Mesendoderm (in vitro differentiated cells): Measurements from ENCODE around the gene SLC16A1.
"Not testable (repeated sequence)": the region's sequence is repeated elsewhere in the genome, so short reads cannot be mapped to it uniquely, and the experiment has no call there.

ENCODE experiments used
- DNase-seq: peaks from one replicate; pipeline ENCODE4 v3.0.0; 2013
- H2AK5ac ChIP-seq: 2 replicates; pipeline ENCODE4 v1.6.1; 2013; ENCODE audit warnings: low read length, inconsistent platforms
- H2BK120ac ChIP-seq: 2 replicates; pipeline ENCODE4 v1.6.1; 2013; ENCODE audit warnings: low read depth, mild to moderate bottlenecking, low read length, moderate library complexity, mixed read lengths
- H2BK15ac ChIP-seq: replicated peaks from 2 replicates; pipeline ENCODE4 v1.6.1; 2013; ENCODE audit warnings: low read depth, mild to moderate bottlenecking, moderate library complexity
- H2BK5ac ChIP-seq: 2 replicates; pipeline ENCODE4 v1.6.1; 2013; ENCODE audit warnings: low read length, inconsistent platforms
- H3K18ac ChIP-seq: 2 replicates; pipeline ENCODE4 v1.6.1; 2013; ENCODE audit warnings: mild to moderate bottlenecking, low read length, mixed read lengths
- H3K23ac ChIP-seq: one replicate; pipeline ENCODE4 v1.6.1; 2013; ENCODE audit warnings: low read length
- H3K27ac ChIP-seq: 2 replicates; pipeline ENCODE4 v1.5.1; 2013; ENCODE audit warnings: low read depth, mild to moderate bottlenecking, inconsistent platforms, low read length, moderate library complexity
- H3K27me3 ChIP-seq: 2 replicates; pipeline ENCODE4 v1.6.1; 2013; ENCODE audit warnings: low read length, control low read depth, mild to moderate bottlenecking, inconsistent platforms; ENCODE audit not compliant: insufficient read depth, poor library complexity
- H3K36me3 ChIP-seq: 2 replicates; pipeline ENCODE4 v1.6.1; 2013; ENCODE audit warnings: low read length, inconsistent platforms; ENCODE audit not compliant: control insufficient read depth, insufficient read depth
- H3K4ac ChIP-seq: one replicate; pipeline ENCODE4 v1.6.1; 2013; ENCODE audit warnings: low read depth, mild to moderate bottlenecking, low read length, moderate library complexity
- H3K4me1 ChIP-seq: 2 replicates; pipeline ENCODE4 v1.6.1; 2013; ENCODE audit warnings: low read depth, low read length, inconsistent platforms; ENCODE audit not compliant: control insufficient read depth
- H3K4me2 ChIP-seq: 2 replicates; pipeline ENCODE4 v1.6.1; 2013; ENCODE audit warnings: low read length
- H3K4me3 ChIP-seq: 2 replicates; pipeline ENCODE4 v1.5.1; 2013; ENCODE audit warnings: mild to moderate bottlenecking, low read length
- H3K56ac ChIP-seq: one replicate; pipeline ENCODE4 v1.6.1; 2013; ENCODE audit warnings: low read length
- H3K79me1 ChIP-seq: 2 replicates; pipeline ENCODE4 v1.6.1; 2013; ENCODE audit warnings: low read length, inconsistent platforms
- H3K79me2 ChIP-seq: 2 replicates; pipeline ENCODE4 v1.6.1; 2013; ENCODE audit warnings: mild to moderate bottlenecking, low read length; ENCODE audit not compliant: control insufficient read depth, insufficient read depth
- H3K9ac ChIP-seq: 2 replicates; pipeline ENCODE4 v1.6.1; 2013; ENCODE audit warnings: low read length, inconsistent platforms
- H4K5ac ChIP-seq: one replicate; pipeline ENCODE4 v1.6.1; 2013; ENCODE audit warnings: low read length
- H4K8ac ChIP-seq: one replicate; pipeline ENCODE4 v1.6.1; 2013; ENCODE audit warnings: low read depth, mild to moderate bottlenecking, control low read depth, low read length, moderate library complexity
- WGBS: extraction: QIAGEN DNeasy Blood & Tissue Kit; methylation state at CpG from one replicate; pipeline ENCODE4 v1.1.7; 2013; ENCODE audit warnings: low lambda C conversion rate, missing lambda C conversion rate; ENCODE audit not compliant: insufficient coverage; ENCODE audit errors: extremely low coverage; 5-methylcytosine and 5-hydroxymethylcytosine counted together

Gene SLC16A1

GRCh38 chr1:112893288-112894009 is 62.5 kb downstream of the SLC16A1 start:
- Histone ChIP-seq H3K4me1 (no peaks in the 10 kb centered on the region), H4K5ac (no peak overlapping the region), H3K79me2 (no peaks in the 10 kb centered on the region), H3K4me2 (no peak overlapping the region), H3K36me3 (no peaks in the 10 kb centered on the region), H3K27ac (no peak overlapping the region), H3K79me1 (no peaks in the 10 kb centered on the region), H3K23ac (no peak overlapping the region), H2BK15ac (no peak overlapping the region), H3K4me3 (no peak overlapping the region), H2BK120ac (no peak overlapping the region), H4K8ac (no peak overlapping the region), H3K4ac (no peak overlapping the region), H3K56ac (no peak overlapping the region), H3K18ac (no peak overlapping the region), H3K27me3 (no peaks in the 10 kb centered on the region), H2BK5ac (no peak overlapping the region), H2AK5ac (no peak overlapping the region), H3K9ac (no peak overlapping the region)
- WGBS: no CpG with 5 or more reads among the region's 6 CpGs
- DNase-seq: peak; percentile 62

DNA sequence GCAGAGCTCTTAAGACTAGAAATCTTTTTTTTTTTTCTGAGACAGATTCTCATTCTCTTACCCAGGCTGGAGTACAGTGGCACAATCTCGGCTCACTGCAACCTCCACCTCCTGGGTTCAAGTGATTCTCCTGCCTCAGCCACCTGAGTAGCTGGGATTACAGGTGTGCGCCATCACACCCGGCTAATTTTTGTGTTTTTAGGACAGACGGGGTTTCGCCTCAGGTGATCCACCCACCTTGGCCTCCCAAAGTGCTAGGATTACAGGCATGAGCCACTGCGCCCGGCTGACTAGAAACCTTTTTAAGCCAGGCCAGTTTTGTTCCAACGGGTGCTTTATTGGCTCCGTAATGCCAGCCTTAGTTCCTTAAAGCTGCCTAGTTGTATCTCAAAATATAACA is 66.1 kb downstream of the SLC16A1 start:
- H3K27me3 ChIP-seq, H3K18ac ChIP-seq, H3K4me1 ChIP-seq, H3K4ac ChIP-seq, H2BK5ac ChIP-seq, H3K79me2 ChIP-seq, H3K56ac ChIP-seq, H3K27ac ChIP-seq, H2BK15ac ChIP-seq, H2BK120ac ChIP-seq, H2AK5ac ChIP-seq, H4K5ac ChIP-seq, H3K9ac ChIP-seq, H3K4me2 ChIP-seq, H3K79me1 ChIP-seq, H3K4me3 ChIP-seq, H3K36me3 ChIP-seq, DNase-seq, H4K8ac ChIP-seq, H3K23ac ChIP-seq: not testable (repeated sequence)
- WGBS: no CpG with 5 or more reads among the region's 9 CpGs

DNA sequence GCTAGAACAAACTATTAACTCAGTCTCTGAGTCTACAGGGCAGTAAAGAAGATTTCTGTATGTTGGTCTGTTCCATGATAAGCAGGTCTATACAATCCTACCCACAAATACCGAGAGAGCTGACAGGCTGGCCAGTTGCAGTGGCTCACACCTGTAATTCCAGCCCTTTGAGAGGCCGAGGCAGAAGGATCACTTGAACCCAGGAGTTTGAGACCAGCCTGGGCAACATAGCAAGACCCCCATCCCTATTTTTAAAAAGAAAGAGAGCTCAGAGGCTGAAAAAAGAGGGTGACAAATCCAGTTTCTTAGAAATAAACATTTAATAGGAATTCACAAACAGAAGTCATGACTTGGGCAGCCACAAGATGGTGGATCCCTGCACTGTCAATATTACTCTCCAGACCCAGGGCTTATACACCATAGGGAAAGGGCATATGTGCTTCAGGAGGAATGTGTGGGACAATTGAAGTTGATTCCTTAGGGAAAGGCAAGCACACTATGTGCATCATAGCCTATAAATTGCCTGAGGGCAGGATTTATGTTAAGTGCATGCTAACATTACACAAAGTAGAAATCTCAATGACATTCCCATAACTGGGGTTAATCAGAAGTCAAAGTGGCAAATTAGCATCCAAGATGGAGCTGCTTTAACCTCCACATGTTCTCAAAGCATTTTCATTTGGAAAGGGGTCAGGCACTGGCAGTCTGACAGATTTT is 66.8 kb downstream of the SLC16A1 start:
- H4K8ac ChIP-seq: no peak overlapping the region
- no peaks in the 10 kb centered on the region for H3K79me2 ChIP-seq
- no CpG with 5 or more reads among the region's 2 CpGs for WGBS
- no peak overlapping the region for H2BK5ac ChIP-seq
- H3K27ac ChIP-seq: no peak overlapping the region
- H3K23ac ChIP-seq: no peak overlapping the region
- no peak overlapping the region for H4K5ac ChIP-seq
- H3K18ac ChIP-seq: no peak overlapping the region
- no peak overlapping the region for H3K56ac ChIP-seq
- no peak overlapping the region for H2BK15ac ChIP-seq
- no peak overlapping the region for H3K4ac ChIP-seq
- H3K79me1 ChIP-seq: no peaks in the 10 kb centered on the region
- H3K9ac ChIP-seq: no peak overlapping the region
- no peak for DNase-seq
- no peak overlapping the region for H2AK5ac ChIP-seq
- H2BK120ac ChIP-seq: no peak overlapping the region
- H3K27me3 ChIP-seq: no peaks in the 10 kb centered on the region
- no peak overlapping the region for H3K4me3 ChIP-seq
- no peaks in the 10 kb centered on the region for H3K36me3 ChIP-seq
- H3K4me1 ChIP-seq: no peaks in the 10 kb centered on the region
- no peak overlapping the region for H3K4me2 ChIP-seq

DNA sequence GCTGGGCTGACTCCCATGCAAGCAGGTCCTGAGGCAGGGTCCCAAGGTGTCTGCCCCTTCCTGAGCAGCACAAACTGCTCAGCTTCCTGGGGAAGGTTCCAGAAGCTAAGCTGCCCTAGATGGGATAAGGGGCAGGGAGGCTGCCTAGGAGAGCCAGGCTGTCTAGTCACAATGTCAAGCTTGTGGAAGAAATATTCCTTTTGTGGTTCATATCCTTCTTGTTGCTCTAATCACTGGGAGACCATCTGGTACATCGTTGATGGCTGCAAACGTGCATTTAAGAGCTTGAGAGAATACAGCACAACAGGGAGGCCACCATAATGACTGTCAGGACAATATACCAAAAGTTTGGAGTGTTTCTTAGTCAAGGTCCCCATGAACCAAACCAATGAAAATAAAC is 67.4 kb downstream of the SLC16A1 start:
- Histone ChIP-seq H3K18ac (no peak overlapping the region), H3K56ac (no peak overlapping the region), H3K27ac (no peak overlapping the region), H2BK120ac (no peak overlapping the region), H3K4me3 (no peak overlapping the region), H4K5ac (no peak overlapping the region), H2BK5ac (no peak overlapping the region), H3K27me3 (no peaks in the 10 kb centered on the region), H3K79me1 (no peaks in the 10 kb centered on the region), H2AK5ac (no peak overlapping the region), H4K8ac (no peak overlapping the region), H3K4me1 (no peaks in the 10 kb centered on the region), H3K4ac (no peak overlapping the region), H3K79me2 (no peaks in the 10 kb centered on the region), H3K9ac (no peak overlapping the region), H3K4me2 (no peak overlapping the region), H2BK15ac (no peak overlapping the region), H3K23ac (no peak overlapping the region), H3K36me3 (no peaks in the 10 kb centered on the region)
- no CpG with 5 or more reads among the region's 2 CpGs for WGBS
- no peak for DNase-seq

- no peak overlapping the region for H3K4ac ChIP-seq
- no peak overlapping the region for H2BK15ac ChIP-seq
- no peak overlapping the region for H3K4me3 ChIP-seq
- no peak overlapping the region for H4K5ac ChIP-seq
- no peak overlapping the region for H2BK120ac ChIP-seq
- no peaks in the 10 kb centered on the region for H3K36me3 ChIP-seq
- H3K56ac ChIP-seq: peak overlapping the region; percentile 17
- no peak overlapping the region for H3K23ac ChIP-seq
- no peak overlapping the region for H4K8ac ChIP-seq
- no peaks in the 10 kb centered on the region for H3K27me3 ChIP-seq
- H3K27ac ChIP-seq: no peak overlapping the region
- H3K4me1 ChIP-seq: no peaks in the 10 kb centered on the region
- H3K79me1 ChIP-seq: no peaks in the 10 kb centered on the region
- no peak overlapping the region for H3K18ac ChIP-seq
- H3K9ac ChIP-seq: no peak overlapping the region
- no peak overlapping the region for H3K4me2 ChIP-seq
- H2BK5ac ChIP-seq: no peak overlapping the region
- no CpG with 5 or more reads among the region's 10 CpGs for WGBS
- DNase-seq: no peak
- no peak overlapping the region for H2AK5ac ChIP-seq
- H3K79me2 ChIP-seq: no peaks in the 10 kb centered on the region
Observed at GRCh38 chr1:112887599-112888283, 68.3 kb downstream of the SLC16A1 start.
